OCI-LY7 (cell line): ENCODE measurements around the gene PIK3R1. TPM values are rescaled to one million over a fixed set of nuclear protein-coding genes. Genes with fewer than 3 reads are reported as not detected.

Experiments
- BruUV-seq: library from RNA; stranded (reverse); fragments of 400-500 nt; replicated peaks from 2 replicates; lab custom pipeline; 2021; lab: Mats Ljungman, UMichigan
- CTCF ChIA-PET: fragments of 300-600 bp; sonication (Branson Sonifier 250); formaldehyde crosslinking; loops from one replicate; lab custom pipeline; 2022; ENCODE audit warnings: antibody characterized with exemption; ENCODE audit not compliant: unreplicated experiment; lab: Charles Lee
- POLR2A ChIA-PET: fragments of 300-600 bp; sonication (Branson Sonifier 250); formaldehyde crosslinking; loops from one replicate; lab custom pipeline; 2022; ENCODE audit warnings: antibody characterized with exemption; lab: Charles Lee
- DNase-seq: peaks from one replicate; pipeline ENCODE4 v3.0.0-alpha.2; 2015; ENCODE audit warnings: low spot score
- H2AFZ ChIP-seq: fragments of 200-600 bp; sonication (generic), shearing (Covaris generic); 2 replicates; pipeline ENCODE4 v1.6.1; 2014; ENCODE audit warnings: mild to moderate bottlenecking, antibody characterized with exemption, low read length, moderate library complexity
- H3K27ac ChIP-seq: fragments of 200-600 bp; sonication (generic); 2 replicates; pipeline ENCODE4 v1.5.1; 2014; ENCODE audit warnings: mixed run types, low read depth, mild to moderate bottlenecking, moderate library complexity, low read length, inconsistent platforms; ENCODE audit not compliant: poor library complexity, severe bottlenecking
- H3K36me3 ChIP-seq: fragments of 200-600 bp; sonication (generic); 2 replicates; pipeline ENCODE4 v1.6.1; 2014; ENCODE audit warnings: mild to moderate bottlenecking, antibody characterized with exemption, low read length, moderate library complexity, mixed read lengths; ENCODE audit not compliant: insufficient read depth
- H3K4me1 ChIP-seq: fragments of 200-600 bp; sonication (generic); 2 replicates; pipeline ENCODE4 v1.5.1; 2014; ENCODE audit warnings: mild to moderate bottlenecking, low read length; ENCODE audit not compliant: insufficient read depth, poor library complexity, severe bottlenecking
- H3K4me2 ChIP-seq: fragments of 200-600 bp; sonication (generic); 2 replicates; pipeline ENCODE4 v1.6.1; 2014; ENCODE audit warnings: mild to moderate bottlenecking, low read length
- H3K4me3 ChIP-seq: fragments of 200-600 bp; sonication (generic); 2 replicates; pipeline ENCODE4 v1.5.1; 2014; ENCODE audit warnings: mild to moderate bottlenecking, low read depth, low read length; ENCODE audit not compliant: poor library complexity, severe bottlenecking
- H3K79me2 ChIP-seq: fragments of 200-600 bp; sonication (generic); 2 replicates; pipeline ENCODE4 v1.6.1; 2016; ENCODE audit warnings: low read depth, mild to moderate bottlenecking, low read length, moderate library complexity, mixed read lengths; ENCODE audit not compliant: insufficient read depth
- H3K9me2 ChIP-seq: fragments of 200-600 bp; sonication (generic); 2 replicates; pipeline ENCODE4 v1.6.1; 2016; ENCODE audit warnings: mild to moderate bottlenecking, low read length, mixed read lengths; ENCODE audit not compliant: insufficient read depth
- H3K9me3 ChIP-seq: fragments of 200-600 bp; sonication (generic); 2 replicates; pipeline ENCODE4 v1.6.1; 2014; ENCODE audit warnings: mild to moderate bottlenecking, mixed run types, low read length, mixed read lengths
- H4K20me1 ChIP-seq: fragments of 200-600 bp; sonication (generic); 2 replicates; pipeline ENCODE4 v1.6.1; 2014; ENCODE audit warnings: mild to moderate bottlenecking, antibody characterized with exemption, low read length, moderate library complexity, mixed read lengths; ENCODE audit not compliant: insufficient read depth
- CTCF ChIP-seq: fragments of 200-600 bp; sonication (generic); conservative IDR thresholded peaks from 2 replicates; pipeline ENCODE4 v1.5.1; 2014; ENCODE audit warnings: mild to moderate bottlenecking, antibody characterized with exemption, low read length, moderate library complexity, mixed read lengths
- EZH2phosphoT487 ChIP-seq: fragments of 200-600 bp; sonication (generic); IDR thresholded peaks from 2 replicates; pipeline ENCODE4 v1.6.1; 2018; ENCODE audit warnings: low read depth, borderline replicate concordance, mild to moderate bottlenecking, mixed run types, antibody characterized with exemption, low read length, moderate library complexity, mixed read lengths
- intact Hi-C: fragments of 100-400 bp; cut with micrococcal nuclease; formaldehyde crosslinking; loops from one replicate; pipeline ENCODE4 v1.10.0; 2022; ENCODE audit not compliant: unreplicated experiment
- total RNA-seq, 2 experiments: library from RNA; depleted of rRNA in 1 of 2; stranded (reverse); fragments of >200 nt in 1 of 2; shearing (Covaris generic) in 1 of 2; gene quantifications; 2 replicates each; pipeline ENCODE4 v1.2.3, GENCODE V29; 2014 to 2022

The PIK3R1 gene
- total RNA-seq, 2 experiments from 2014 or later = 15.8 to 43.4 TPM

GRCh38 chr5:68254810-68255209, 39.3 kb downstream of the PIK3R1 start:
- Histone ChIP-seq H3K4me3 (no peak overlapping the region), H2AFZ (no peak overlapping the region), H3K79me2 (peaks cover 32% of the 10 kb centered on the region; the same call in 1 of the 2 replicates), H3K9me2 (no peaks in the 10 kb centered on the region), H3K4me1 (no peaks in the 10 kb centered on the region), H3K9me3 (no peaks in the 10 kb centered on the region), H3K36me3 (peaks cover 9% of the 10 kb centered on the region; the same call in 1 of the 2 replicates), H3K4me2 (no peak overlapping the region), H3K27ac (no peak overlapping the region), H4K20me1 (peaks cover 33% of the 10 kb centered on the region)
- ChIA-PET CTCF (interaction anchor here (0.8 kb wide), 1 partner anchor 43 kb away, joined by 3 read pairs; no protein-coding TSS in a partner anchor), POLR2A (interaction anchor here (0.7 to 1.0 kb wide), 4 partner anchors 16 to 543 kb away, joined by 3 read pairs; no protein-coding TSS in a partner anchor)
- intact Hi-C loops = loop anchor here (5.0 kb wide), 1 partner anchor 1008 kb away; no protein-coding TSS in a partner anchor
- no peak for DNase-seq
- BruUV-seq = no TSS peak
- TF ChIP-seq EZH2phosphoT487 (no peak), CTCF (no peak)

GRCh38 chr5:68255305-68256120, 40.0 kb downstream of the PIK3R1 start:
- ChIA-PET CTCF (interaction anchor here (0.8 kb wide), 1 partner anchor 42 kb away, joined by 3 read pairs; no protein-coding TSS in a partner anchor), POLR2A (interaction anchor here (0.7 to 1.0 kb wide), 4 partner anchors 16 to 544 kb away, joined by 3 read pairs; no protein-coding TSS in a partner anchor)
- peaks cover 32% of the 10 kb centered on the region; the same call in 1 of the 2 replicates for H3K79me2 ChIP-seq
- no peak for DNase-seq
- no peaks in the 10 kb centered on the region for H3K9me3 ChIP-seq
- H3K36me3 ChIP-seq = peaks cover 9% of the 10 kb centered on the region
- H4K20me1 ChIP-seq = peaks cover 33% of the 10 kb centered on the region
- no peak overlapping the region for H3K27ac ChIP-seq
- no peak overlapping the region for H2AFZ ChIP-seq
- H3K4me2 ChIP-seq = no peak overlapping the region
- no peaks in the 10 kb centered on the region for H3K4me1 ChIP-seq
- no TSS peak for BruUV-seq
- intact Hi-C loops = no loop called here
- no peaks in the 10 kb centered on the region for H3K9me2 ChIP-seq
- no peak overlapping the region for H3K4me3 ChIP-seq
- no peak for TF ChIP-seq EZH2phosphoT487
- no peak for TF ChIP-seq CTCF
